A549 (cell line): ENCODE data around the gene ZNF768. TPM values are rescaled to one million over a fixed set of nuclear protein-coding genes. Genes with fewer than 3 reads are reported as not detected.

ENCODE experiments used
- ATAC-seq, 2 experiments: fragments of 200-7000 bp in 1 of 2; fragments of >200 bp in 1 of 2; cut with Nextera tagmentation in 1 of 2; cut with Tn5 transposase in 1 of 2; 3 replicates each; pipeline versions ENCODE4 v1.8.0 to v1.9.1; 2018 to 2020; ENCODE audit warnings: mild to moderate bottlenecking in 1 of 2, moderate library complexity in 1 of 2
- CTCF ChIA-PET: fragments of 300-600 bp; sonication (Branson Sonifier 250); formaldehyde crosslinking; extraction: SDS; loops from one replicate; lab custom pipeline; 2021; ENCODE audit warnings: antibody characterized with exemption, inconsistent platforms; lab: Yijun Ruan, JAX
- POLR2A ChIA-PET: fragments of 350-600 bp; formaldehyde crosslinking; extraction: SDS; loops from one replicate; lab custom pipeline; 2021; ENCODE audit warnings: antibody characterized with exemption, inconsistent platforms; lab: Yijun Ruan, JAX
- DNase-seq, 2 experiments: peaks; one replicate each; pipeline versions ENCODE4 v3.0.0 to v3.0.0-alpha.2; 2011 to 2016; ENCODE audit warnings: low read depth in 1 of 2, low spot score in 1 of 2
- FAIRE-seq: peaks from 2 replicates; lab custom pipeline; 2011; peaks lifted over from hg19 to GRCh38; lab: Jason Lieb, UNC
- H3K27ac ChIP-seq, 2 experiments: fragments of >200 bp; sonication (Bioruptor Twin); formaldehyde crosslinking; 3 replicates each; pipeline ENCODE4 v1.5.1; 2016 to 2017
- H3K4me1 ChIP-seq: fragments of >200 bp; sonication (Bioruptor Twin); formaldehyde crosslinking; 3 replicates; pipeline ENCODE4 v1.6.1; 2016
- H3K4me2 ChIP-seq: fragments of >200 bp; sonication (Bioruptor Twin); formaldehyde crosslinking; 3 replicates; pipeline ENCODE4 v1.6.1; 2016
- H3K4me3 ChIP-seq: fragments of >200 bp; sonication (Bioruptor Twin); formaldehyde crosslinking; 3 replicates; pipeline ENCODE4 v1.5.1; 2016
- H3K9me3 ChIP-seq: fragments of >200 bp; sonication (Bioruptor Twin); formaldehyde crosslinking; 3 replicates; pipeline ENCODE4 v1.6.1; 2016
- CHD4 ChIP-seq: fragments of 200-600 bp; sonication (generic); IDR thresholded peaks from 2 replicates; pipeline ENCODE4 v1.6.1; 2016; ENCODE audit warnings: antibody characterized with exemption, mild to moderate bottlenecking, borderline replicate concordance
- FOXS1 ChIP-seq: fragments of 250-450 bp; sonication (Bioruptor Pico); IDR thresholded peaks from 2 replicates; pipeline ENCODE4 v1.5.0; 2020; ENCODE audit warnings: mild to moderate bottlenecking, moderate library complexity
- GATA3 ChIP-seq: IDR thresholded peaks from 2 replicates; pipeline ENCODE4 v1.6.1; 2012; ENCODE audit warnings: borderline replicate concordance
- HEYL ChIP-seq: fragments of 250-450 bp; sonication (Bioruptor Pico); IDR thresholded peaks from 2 replicates; pipeline ENCODE4 v1.8.0; 2021; ENCODE audit warnings: mild to moderate bottlenecking, moderate library complexity
- HOXA7 ChIP-seq: fragments of 250-450 bp; sonication (Bioruptor Pico); IDR thresholded peaks from 2 replicates; pipeline ENCODE4 v1.5.0; 2020; ENCODE audit warnings: mild to moderate bottlenecking, moderate library complexity
- HOXB5 ChIP-seq: fragments of 250-450 bp; sonication (Bioruptor Pico); IDR thresholded peaks from 2 replicates; pipeline ENCODE4 v1.5.0; 2020; ENCODE audit warnings: mild to moderate bottlenecking, moderate library complexity
- KDM1A ChIP-seq: fragments of 200-600 bp; sonication (generic); IDR thresholded peaks from 2 replicates; pipeline ENCODE4 v1.6.1; 2016; ENCODE audit warnings: low read depth, mild to moderate bottlenecking
- MAFK ChIP-seq: fragments of 450-650 bp; IDR thresholded peaks from 2 replicates; pipeline ENCODE4 v1.6.1; 2014; ENCODE audit not compliant: partially characterized antibody
- MAZ ChIP-seq: fragments of 150-350 bp; IDR thresholded peaks from 2 replicates; pipeline ENCODE4 v1.6.1; 2014; ENCODE audit warnings: antibody characterized with exemption, low read depth, low read length, borderline replicate concordance
- NR3C1 ChIP-seq: fragments of >200 bp; sonication (Bioruptor Twin); formaldehyde crosslinking; IDR thresholded peaks from 3 replicates; pipeline ENCODE4 v1.6.1; 2017
- POLR2AphosphoS2 ChIP-seq: conservative IDR thresholded peaks from 2 replicates; pipeline ENCODE4 v1.6.1; 2012; ENCODE audit warnings: low read length, improper control_type of control experiment, inconsistent platforms
- RCOR1 ChIP-seq: fragments of 150-350 bp; IDR thresholded peaks from 2 replicates; pipeline ENCODE4 v1.6.1; 2014; ENCODE audit warnings: antibody characterized with exemption, low read length, low read depth
- RNF2 ChIP-seq: fragments of 200-600 bp; sonication (generic); IDR thresholded peaks from 2 replicates; pipeline ENCODE4 v1.6.1; 2016; ENCODE audit warnings: low read depth, mild to moderate bottlenecking, antibody characterized with exemption, moderate library complexity, borderline replicate concordance
- SMC3 ChIP-seq: fragments of >200 bp; sonication (Bioruptor Twin); formaldehyde crosslinking; IDR thresholded peaks from 3 replicates; pipeline ENCODE4 v1.6.1; 2018; ENCODE audit warnings: inconsistent platforms
- TFCP2L1 ChIP-seq: fragments of 250-450 bp; sonication (Bioruptor Pico); IDR thresholded peaks from 2 replicates; pipeline ENCODE4 v1.5.0; 2021; ENCODE audit warnings: mild to moderate bottlenecking
- ZFP36 ChIP-seq: fragments of 450-650 bp; IDR thresholded peaks from 2 replicates; pipeline ENCODE4 v1.6.1; 2014; ENCODE audit warnings: borderline replicate concordance; ENCODE audit not compliant: partially characterized antibody
- WGBS: methylation state at CpG from one replicate; pipeline ENCODE4 v1.1.6; 2017; ENCODE audit errors: missing lambda C conversion rate; 5-methylcytosine and 5-hydroxymethylcytosine counted together
- polyA plus RNA-seq, 4 experiments: library from polyadenylated mRNA; depleted of rRNA in 3 of 4; stranded (reverse); fragments of >200 nt; fragmentation: RNase III in 1 of 4; extraction: RNeasy Plus Mini Kit Qiagen cat#74134 plus additional on column Dnase treatment in 1 of 4; gene quantifications; 2 replicates in 3 of 4; 3 replicates in 1 of 4; pipeline ENCODE4 v1.2.3, GENCODE V29; 2011 to 2017
- TF ChIP-seq, protein P1 (sequence below): fragments of 250-450 bp; sonication (Bioruptor Pico); IDR thresholded peaks from 2 replicates; pipeline ENCODE4 v1.5.0; 2020; ENCODE audit warnings: low read depth, mild to moderate bottlenecking, moderate library complexity
- TF ChIP-seq, protein P2 (sequence below): fragments of >200 bp; sonication (Bioruptor Twin); formaldehyde crosslinking; IDR thresholded peaks from 3 replicates; pipeline ENCODE4 v1.5.1; 2016
- TF ChIP-seq, protein P3 (sequence below): fragments of 150-350 bp; IDR thresholded peaks from 2 replicates; pipeline ENCODE4 v1.6.1; 2014; ENCODE audit warnings: low read depth, mild to moderate bottlenecking, low read length

The ZNF768 gene
- polyA plus RNA-seq, 2 of the 4 experiments (the other 2 are of a cell fraction), result 17.0 to 33.6 TPM

DNA sequence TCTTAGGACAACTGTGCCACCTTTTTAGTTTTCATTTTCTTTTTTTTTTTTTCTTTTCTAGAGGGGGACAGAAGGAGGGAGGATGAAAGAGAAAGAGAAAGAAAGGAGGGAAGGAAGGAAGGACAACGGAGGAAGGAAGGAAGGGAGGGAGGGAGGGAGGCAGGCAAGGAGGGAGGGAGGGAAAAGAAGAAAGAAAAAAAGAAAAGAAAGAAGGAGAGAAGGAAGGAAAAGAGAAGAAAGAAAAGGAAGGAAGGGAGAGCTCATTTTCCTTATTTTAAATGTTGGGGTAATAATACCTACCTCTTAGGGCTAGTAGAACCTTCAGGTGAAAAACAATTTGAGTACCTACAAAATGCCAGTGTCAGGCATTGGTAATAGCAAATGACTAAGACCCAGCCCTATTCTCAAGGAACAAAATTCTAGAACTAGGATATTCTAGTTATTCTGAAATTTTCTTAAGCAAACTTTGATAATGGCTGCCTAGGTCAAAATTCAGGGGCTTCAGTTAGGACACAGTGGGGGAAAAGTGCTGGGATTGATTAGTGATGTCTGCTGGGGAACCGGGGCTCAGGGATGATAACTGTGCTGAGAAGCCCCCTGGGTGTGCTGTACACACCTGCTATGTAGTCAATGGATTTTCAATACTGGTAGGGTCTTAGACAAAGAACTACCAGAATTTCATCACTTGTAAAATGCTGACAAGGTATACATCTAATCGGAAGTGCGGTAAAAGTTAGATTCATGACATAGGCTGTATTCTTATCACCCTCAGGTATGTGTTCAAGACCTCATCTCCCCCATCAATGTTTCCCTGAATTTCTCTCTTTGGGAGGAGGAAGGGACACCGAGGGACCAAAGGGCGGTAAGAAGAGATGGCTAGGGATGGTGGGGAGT is 22.7 kb downstream of the ZNF768 start:
- no peak for FAIRE-seq
- 66% methylated on average over 6 of the region's 6 CpGs for WGBS
- POLR2A ChIA-PET, result no interaction called here
- no peak for ATAC-seq
- no peak for DNase-seq
- Histone ChIP-seq H3K4me3 (no peak overlapping the region), H3K4me1 (no peaks in the 10 kb centered on the region), H3K4me2 (no peak overlapping the region), H3K27ac (no peak overlapping the region), H3K9me3 (no peaks in the 10 kb centered on the region)
- CTCF ChIA-PET, result interaction anchor here (1.1 kb wide), 1 partner anchor 14 kb away, joined by 3 read pairs; no protein-coding TSS in a partner anchor
- TF ChIP-seq MAFK (peak; percentile 20), TFCP2L1 (CRISPR knock-in tag) (no peak)

DNA sequence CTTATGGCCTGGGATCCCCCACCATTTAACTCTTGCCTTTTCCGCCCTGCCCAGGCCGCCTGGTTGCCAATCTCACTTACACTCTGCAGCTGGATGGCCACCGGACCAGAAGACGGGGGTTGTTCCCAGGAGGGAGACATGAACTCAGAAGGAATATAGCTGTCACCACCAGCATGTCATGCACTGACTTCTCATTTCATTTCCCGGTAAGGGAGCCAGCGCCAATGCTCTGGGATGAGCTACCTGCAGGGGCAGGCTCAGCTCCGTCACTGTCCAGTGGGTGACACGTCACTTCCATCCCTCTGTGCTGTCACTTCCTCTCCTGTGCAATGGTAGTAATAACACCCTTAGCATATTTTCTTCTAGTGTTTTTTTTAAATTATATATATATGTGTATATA is 27.1 kb downstream of the ZNF768 start:
- Histone ChIP-seq H3K4me2 (no peak overlapping the region), H3K4me3 (no peak overlapping the region), H3K27ac (no peak overlapping the region), H3K4me1 (no peaks in the 10 kb centered on the region), H3K9me3 (no peaks in the 10 kb centered on the region)
- ChIA-PET CTCF (interaction anchor here (1.5 to 1.9 kb wide), 3 partner anchors 13 to 69 kb away, joined by 3 to 7 read pairs (median 4); partner anchors contain the start of gene DCTPP1), POLR2A (no interaction called here)
- TF ChIP-seq MAZ (no peak), POLR2AphosphoS2 (no peak), KDM1A (no peak), HEYL (CRISPR knock-in tag) (no peak), RNF2 (no peak), SMC3 (no peak), FOXS1 (no peak), RCOR1 (no peak), HOXB5 (no peak), NR3C1 (no peak), TFCP2L1 (CRISPR knock-in tag) (no peak), GATA3 (no peak), HOXA7 (CRISPR knock-in tag) (no peak), CHD4 (no peak), ZFP36 (no peak)
- TF ChIP-seq, protein P1, sequence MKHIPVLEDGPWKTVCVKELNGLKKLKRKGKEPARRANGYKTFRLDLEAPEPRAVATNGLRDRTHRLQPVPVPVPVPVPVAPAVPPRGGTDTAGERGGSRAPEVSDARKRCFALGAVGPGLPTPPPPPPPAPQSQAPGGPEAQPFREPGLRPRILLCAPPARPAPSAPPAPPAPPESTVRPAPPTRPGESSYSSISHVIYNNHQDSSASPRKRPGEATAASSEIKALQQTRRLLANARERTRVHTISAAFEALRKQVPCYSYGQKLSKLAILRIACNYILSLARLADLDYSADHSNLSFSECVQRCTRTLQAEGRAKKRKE, result no peak
- TF ChIP-seq, protein P2, sequence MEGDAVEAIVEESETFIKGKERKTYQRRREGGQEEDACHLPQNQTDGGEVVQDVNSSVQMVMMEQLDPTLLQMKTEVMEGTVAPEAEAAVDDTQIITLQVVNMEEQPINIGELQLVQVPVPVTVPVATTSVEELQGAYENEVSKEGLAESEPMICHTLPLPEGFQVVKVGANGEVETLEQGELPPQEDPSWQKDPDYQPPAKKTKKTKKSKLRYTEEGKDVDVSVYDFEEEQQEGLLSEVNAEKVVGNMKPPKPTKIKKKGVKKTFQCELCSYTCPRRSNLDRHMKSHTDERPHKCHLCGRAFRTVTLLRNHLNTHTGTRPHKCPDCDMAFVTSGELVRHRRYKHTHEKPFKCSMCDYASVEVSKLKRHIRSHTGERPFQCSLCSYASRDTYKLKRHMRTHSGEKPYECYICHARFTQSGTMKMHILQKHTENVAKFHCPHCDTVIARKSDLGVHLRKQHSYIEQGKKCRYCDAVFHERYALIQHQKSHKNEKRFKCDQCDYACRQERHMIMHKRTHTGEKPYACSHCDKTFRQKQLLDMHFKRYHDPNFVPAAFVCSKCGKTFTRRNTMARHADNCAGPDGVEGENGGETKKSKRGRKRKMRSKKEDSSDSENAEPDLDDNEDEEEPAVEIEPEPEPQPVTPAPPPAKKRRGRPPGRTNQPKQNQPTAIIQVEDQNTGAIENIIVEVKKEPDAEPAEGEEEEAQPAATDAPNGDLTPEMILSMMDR, result no peak
- TF ChIP-seq, protein P3, sequence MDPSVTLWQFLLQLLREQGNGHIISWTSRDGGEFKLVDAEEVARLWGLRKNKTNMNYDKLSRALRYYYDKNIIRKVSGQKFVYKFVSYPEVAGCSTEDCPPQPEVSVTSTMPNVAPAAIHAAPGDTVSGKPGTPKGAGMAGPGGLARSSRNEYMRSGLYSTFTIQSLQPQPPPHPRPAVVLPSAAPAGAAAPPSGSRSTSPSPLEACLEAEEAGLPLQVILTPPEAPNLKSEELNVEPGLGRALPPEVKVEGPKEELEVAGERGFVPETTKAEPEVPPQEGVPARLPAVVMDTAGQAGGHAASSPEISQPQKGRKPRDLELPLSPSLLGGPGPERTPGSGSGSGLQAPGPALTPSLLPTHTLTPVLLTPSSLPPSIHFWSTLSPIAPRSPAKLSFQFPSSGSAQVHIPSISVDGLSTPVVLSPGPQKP, result no peak
- 80% methylated on average over 8 of the region's 8 CpGs for WGBS
- no peak; a peak in 1 of 6 replicates for ATAC-seq
- FAIRE-seq, result no peak
- no peak for DNase-seq
